Middle frontal gyrus (tissue), 1 donor: ENCODE data around the gene TMED9.
"Not testable (repeated sequence)": the region's sequence is repeated elsewhere in the genome, so short reads cannot be mapped to it uniquely, and the experiment has no call there.

Experiments
- DNase-seq: peaks from one replicate; pipeline ENCODE4 v3.0.0-alpha.2; 2015; ENCODE audit warnings: low spot score; ENCODE audit errors: extremely low spot score

TMED9 gene

DNA sequence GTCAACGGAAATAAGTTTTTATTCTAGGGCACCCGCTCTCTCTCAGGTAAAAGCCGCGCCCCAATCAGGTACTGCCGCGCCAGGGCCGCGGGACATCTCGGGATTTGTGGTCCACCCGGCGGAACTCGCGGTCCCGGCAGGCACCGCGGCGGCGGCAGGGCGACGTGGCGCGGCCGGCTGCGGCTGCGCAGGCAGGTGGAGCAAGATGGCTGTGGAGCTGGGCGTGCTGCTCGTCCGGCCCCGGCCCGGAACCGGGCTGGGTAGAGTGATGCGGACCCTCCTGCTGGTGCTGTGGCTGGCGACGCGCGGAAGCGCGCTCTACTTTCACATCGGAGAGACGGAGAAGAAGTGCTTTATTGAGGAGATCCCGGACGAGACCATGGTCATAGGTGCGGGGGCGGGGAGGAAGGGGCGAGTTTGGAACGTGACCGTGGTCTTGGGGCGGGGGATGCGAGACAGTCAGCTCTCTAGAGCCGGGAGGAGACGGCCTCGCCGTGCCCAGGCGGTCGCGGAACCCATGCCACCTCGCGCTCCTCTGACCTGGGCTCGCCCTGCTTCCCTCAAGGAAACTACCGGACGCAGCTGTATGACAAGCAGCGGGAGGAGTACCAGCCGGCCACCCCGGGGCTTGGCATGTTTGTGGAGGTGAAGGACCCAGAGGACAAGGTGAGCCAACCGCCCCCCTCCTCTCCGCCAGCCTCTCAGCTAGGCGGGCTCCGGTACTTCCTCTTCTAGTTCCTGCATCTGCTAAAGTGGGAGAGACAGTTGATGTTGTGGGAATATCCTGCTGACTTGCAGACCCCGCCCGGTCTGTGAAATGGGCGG lies at the start of gene TMED9:
TSS of gene TMED9 (plus strand) at position 194 of the 825 bp plus-strand sequence. CDS start at position 206, 12 bp downstream.
- peak; percentile 76 for DNase-seq

DNA sequence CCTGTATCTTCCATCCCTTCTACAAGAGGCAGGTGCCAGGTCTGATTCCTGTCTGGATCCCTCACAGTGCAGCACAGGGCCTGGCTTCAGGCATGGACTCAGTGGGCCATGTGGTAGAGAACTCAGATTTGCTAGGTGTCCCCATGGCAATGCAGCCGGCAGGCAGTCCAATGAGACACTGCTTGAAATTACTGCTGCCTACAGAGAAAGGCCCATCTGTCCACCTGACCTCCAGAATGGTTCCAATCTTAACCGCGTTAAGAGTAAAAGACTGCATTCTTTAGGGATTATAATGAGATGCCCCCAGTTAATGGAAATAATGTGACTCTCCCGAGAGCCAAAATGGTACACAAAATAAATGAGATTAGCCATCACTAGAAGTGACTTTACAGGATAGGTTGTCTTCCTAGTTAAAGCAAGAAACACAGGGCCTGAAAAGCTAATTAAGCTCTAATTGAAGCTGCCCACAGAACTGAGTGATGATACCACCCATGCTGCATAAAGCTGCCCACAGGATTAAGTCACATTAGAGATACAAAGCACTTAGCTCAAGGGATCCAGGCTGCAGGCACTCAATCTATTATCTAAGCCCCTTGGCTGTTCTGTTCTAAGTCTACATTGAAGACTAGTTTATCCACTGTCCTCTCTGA lies 49.1 kb upstream of the TMED9 start:
- DNase-seq, result no peak

DNA sequence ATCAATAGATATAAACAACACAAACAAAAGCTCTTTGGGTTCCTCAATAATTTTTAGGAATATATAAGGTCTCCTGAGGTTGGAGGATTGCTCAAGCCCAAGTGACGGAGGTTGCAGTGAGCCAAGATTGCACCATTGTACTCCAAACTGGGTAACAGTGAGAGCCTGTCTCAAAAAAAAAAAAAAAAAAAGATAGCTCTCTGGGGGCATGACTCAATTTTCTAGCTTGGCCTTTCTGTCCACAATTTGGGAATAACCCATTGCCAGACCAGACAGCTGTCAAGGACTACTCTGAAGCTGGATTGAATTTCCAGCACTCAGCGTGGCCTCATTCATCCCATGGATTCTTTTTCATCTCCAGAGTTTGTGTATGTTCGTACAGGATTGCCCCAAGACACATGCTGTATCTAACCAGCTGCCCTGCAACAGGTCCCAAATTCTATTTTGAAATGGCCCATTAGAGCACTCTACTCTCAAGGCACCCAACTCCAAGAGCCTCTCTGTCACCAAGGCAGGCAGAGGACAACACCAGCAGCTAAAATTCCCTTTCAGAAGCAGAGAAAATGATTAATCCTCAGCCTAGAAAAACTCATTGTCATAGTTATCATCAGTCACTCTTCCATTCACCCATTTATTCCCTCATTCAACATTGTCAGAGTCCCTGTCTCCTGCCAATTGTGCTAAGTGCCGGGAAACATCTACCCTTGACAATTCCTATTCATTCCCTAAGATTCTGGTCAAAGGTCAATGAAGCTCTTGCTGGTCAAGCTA lies 46.3 kb upstream of the TMED9 start:
- no peak for DNase-seq

DNA sequence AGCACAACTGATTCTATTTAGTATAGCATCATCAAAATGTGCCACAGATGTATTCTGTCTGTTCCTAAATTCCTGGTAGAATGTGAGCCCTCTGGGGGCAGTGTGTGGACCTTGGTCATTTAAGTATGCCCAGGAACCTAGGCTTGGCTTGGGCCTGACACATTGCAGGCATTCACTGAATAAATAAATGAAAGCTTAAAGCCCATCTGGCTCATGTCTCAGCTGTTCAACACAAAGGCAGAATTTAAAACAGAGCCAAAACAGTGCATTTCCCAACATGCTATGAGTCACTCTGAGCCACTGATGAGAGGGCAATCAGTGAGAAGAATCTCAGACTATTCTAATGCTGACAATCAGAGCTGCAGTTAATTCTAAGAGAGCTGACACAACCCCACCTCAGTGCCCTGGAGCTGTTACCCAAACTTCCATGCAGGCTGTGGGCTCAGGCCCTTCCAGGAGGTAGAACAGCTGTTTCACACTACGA lies 45.7 kb upstream of the TMED9 start:
- peak; percentile 57 for DNase-seq

DNA sequence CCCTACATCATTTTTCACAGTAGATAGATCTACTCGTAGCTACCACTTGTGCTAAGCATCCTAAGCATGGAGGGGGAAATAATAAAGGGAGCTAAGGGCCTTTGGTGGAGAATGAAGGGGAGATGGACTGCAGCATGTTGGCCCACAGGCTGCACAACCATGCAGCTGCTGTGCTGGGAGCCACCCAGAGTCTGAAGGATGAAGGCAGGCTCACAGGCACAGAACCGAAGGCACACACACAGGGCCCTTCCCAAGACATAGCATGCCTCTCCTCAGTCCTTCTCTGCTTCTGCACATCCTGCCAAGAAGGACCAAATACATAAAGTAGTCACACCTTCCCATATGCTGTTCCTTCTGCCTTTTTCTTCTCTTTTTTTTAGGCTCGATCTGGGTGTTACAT lies 44.3 kb upstream of the TMED9 start:
- no peak for DNase-seq

DNA sequence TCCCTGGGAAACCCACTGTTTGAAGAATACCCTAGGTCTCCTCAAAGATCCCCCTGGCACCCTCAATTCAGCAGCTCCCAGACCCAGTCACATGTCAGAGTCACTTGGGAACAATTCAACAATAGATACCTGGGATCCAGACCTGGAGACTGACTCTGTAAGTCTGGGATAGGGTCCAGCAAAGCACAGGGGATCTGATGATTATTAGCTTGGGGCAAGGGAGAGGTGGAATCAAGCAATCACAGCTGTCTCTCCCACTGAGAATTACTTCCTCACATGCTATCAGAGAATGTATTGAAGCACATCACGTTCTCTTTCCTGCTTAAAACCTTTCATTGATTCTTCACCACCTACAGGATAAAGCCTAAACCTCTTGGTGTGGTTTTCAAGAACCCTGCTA lies 43.5 kb upstream of the TMED9 start:
- no peak for DNase-seq

DNA sequence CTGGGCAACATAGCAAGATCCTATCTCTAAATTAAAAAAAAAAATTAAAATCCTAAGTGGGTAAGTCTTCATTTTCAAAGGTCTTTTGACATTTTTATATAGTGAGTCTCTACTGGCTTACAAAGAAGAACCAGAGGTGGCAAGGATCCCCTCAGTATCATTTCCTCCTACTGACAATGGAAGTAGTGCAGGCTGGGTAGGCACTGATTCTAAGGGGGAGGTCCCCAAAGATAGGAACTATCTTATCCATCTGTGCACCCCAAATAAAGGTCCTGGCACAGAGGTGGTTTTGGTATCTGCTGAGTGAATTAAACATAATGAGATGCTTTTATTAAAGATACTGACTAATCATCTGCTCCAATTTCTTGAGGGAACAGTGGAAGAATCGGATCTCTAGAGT lies 41.9 kb upstream of the TMED9 start:
- no peak for DNase-seq

DNA sequence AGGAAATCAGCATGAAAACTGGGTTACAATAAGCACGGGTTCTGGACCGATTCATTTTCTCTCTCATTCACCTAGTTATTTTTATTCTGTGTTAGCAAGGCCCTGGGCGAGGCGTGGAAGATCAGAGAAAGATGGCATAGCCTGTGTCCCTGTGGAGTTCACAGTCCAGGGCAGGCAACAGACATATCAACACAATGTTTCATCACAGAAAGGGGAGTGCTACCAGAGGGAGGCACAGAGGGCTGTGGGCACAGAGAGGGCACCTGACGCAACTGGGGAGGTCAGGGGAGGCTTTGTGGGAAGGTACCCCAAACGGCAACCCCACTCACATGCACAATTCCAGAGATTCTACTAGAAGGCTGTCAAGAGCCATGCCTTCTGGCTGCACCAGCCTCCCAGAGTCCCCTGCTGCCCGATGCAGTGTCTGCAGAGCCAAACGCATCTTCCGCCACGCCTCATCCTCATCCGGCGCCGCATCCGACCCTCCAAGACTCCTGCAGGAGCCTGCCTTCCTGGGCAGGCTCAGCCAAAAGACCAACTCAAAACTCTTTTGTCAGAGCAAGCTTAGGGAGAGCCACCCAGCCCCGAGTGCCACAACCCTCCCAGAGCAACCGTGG lies 39.1 kb upstream of the TMED9 start:
- no peak for DNase-seq

DNA sequence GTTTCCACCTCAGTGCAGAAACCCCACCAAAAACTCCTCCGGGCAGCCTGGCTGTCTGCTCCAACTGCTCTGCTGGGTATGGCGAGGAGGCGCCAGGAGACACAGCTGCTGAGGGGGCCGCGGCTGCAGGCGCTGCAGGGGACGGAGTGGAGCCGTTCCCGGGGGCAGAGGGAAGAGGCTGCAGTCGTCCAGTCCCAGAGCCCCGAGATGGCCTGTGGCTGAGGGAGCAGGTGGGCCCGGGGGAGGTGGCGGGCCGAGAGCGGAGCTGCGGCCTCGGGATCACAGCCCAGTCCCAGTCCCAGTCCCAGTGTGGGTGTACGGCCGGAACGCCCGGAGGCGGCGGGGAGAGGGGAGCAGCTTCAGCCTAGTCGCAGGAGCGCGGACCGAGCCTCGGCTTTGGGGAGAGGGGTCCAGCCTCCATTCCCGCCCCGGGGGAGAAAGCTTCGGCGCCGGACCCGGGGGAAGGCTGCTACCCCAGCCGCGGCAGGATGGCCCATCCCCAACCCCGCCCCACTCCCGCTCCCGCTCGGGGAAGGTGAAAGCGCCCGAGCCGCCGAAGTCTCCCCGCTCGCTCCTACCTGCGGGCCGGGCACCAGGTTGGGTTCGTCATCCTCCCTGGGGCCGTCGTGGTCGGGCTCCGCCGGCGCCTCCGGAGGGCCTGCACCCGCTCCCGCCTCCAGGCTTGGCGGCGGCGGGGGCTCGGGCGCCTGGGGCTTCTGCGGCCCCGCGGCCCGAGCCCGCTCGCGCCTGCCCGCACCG lies 38.2 kb upstream of the TMED9 start:
- no peak for DNase-seq

DNA sequence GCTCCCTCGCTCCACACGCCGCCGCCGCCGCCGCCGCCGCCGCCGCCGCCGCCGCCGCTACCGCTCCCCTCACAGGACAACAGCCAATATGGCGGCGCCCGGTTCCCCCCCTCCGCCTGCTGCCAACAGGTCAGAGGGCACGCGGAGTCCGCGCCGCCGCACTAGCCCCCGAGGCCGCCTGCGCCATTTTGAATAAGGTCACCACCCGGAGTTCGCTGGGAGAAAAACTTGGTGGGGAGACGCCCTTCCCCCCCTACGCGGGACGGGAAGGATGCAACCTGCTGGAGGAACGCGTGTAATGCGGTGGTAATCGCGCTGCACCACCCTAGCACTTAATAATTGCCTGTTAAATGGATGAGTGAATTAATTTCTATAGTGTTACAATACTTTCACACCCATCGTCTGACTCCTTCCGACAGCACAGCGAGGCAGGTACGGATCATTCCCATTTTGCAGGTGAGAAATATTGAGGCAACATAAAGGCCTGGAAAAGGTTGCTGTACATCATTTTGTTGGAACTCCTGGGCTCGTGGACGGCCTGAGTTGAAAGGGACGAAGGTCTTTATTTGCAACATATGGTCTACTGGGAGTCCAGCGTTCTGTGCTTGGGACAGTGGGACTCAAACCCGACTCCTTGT lies 37.4 kb upstream of the TMED9 start, which contains the start of gene FAM193B:
TSS of gene FAM193B (minus strand) at position 90 of the 638 bp plus-strand sequence. CDS start 105 bp downstream, outside the sequence.
- peak; percentile 82 for DNase-seq

DNA sequence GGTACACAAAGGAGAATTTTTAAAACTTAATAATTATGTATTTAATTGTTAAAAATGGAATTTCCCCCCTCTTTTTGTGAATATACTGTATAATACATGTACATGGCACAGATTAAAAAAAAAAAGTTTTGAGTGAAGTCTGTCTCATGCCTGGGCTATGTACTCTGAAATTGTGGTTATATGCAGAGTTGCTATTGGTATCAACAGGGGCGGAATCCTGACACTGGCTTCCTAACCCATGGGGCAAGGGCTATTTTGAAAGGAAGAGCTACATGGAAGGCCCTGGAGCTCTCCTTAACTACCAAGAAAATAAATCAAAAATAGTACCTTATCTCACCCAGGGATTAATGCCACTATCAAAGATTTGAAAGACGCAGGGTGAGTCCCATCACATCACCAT lies 36.8 kb upstream of the TMED9 start:
- no peak for DNase-seq

DNA sequence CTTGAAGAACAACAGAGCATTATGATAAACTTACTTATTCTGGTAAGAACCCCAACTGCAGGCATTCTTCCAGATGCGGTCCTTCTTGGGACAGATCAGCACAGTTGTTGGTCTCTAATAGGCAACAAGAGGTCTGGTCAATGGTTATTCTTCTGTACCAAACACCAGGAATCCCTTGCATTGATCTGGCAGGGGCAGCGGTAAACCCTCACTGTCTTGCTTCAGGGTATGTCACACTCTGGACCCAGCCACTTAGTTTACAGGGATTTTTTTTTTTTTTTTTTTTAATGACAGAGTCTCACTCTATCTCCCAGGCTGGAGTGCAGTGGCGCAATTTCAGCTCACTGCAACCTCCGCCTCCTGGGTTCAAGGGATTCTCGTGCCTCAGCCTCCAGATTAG lies 36.3 kb upstream of the TMED9 start:
- no peak for DNase-seq

DNA sequence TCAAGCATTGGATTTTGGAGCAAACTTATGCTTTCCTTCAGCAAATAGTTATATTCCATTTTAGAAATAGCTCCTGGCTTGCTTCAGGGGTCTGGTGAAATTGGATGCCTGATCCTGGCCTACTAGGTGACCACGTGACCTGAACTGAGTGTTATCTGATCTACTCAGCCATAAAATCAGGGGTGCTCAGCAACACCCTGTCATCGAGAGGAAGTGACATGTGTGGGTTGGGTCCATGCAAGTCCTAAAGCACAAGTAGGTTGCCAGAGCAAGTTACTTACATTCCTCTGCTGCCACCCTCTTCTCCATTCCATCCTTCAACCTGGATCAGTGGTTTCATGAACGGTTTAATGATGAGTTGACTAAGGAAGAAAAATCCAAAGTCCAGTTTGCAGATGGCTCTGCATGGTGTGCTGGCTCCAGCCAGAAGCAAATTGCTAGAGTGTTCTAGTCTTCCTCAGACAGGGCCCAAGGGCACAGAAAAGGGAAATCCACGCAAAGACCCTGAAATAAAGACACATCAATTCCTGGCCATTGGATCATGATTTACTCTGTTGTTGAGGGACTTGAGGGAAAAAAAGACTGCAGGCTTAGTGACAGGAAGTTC lies 34.9 kb upstream of the TMED9 start:
- DNase-seq, result no peak

DNA sequence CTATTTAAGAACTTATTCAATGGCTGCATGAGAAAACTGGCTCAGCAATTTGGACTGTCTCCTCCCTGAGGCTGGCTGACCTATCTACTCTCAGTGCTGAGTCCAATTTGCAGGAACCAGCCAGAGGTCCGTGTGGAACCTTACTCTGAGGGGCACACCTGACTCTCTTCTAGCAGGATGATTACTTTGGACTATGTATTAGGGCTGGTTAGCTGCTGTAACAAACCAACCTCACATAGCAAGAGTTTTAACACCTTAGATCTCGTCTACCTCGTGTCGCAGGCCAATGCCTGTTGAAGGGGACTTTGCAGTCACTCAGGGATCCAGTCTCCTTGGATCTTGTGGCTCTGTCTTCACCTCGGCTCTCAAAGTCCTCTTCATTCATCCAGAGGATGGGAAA lies 34.2 kb upstream of the TMED9 start:
- DNase-seq, result no peak

DNA sequence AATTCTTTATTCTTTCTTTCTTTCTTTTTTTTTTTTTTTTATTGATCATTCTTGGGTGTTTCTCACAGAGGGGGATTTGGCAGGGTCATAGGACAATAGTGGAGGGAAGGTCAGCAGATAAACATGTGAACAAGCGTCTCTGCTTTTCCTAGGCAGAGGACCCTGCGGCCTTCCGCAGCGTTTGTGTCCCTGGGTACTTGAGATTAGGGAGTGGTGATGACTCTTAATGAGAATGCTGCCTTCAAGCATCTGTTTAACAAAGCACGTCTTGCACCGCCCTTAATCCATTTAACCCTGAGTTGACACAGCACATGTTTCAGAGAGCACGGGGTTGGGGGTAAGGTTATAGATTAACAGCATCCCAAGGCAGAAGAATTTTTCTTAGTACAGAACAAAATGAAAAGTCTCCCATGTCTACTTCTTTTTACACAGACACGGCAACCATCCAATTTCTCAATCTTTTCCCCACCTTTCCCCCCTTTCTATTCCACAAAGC lies 32.5 kb upstream of the TMED9 start:
- DNase-seq, result not testable (repeated sequence)

DNA sequence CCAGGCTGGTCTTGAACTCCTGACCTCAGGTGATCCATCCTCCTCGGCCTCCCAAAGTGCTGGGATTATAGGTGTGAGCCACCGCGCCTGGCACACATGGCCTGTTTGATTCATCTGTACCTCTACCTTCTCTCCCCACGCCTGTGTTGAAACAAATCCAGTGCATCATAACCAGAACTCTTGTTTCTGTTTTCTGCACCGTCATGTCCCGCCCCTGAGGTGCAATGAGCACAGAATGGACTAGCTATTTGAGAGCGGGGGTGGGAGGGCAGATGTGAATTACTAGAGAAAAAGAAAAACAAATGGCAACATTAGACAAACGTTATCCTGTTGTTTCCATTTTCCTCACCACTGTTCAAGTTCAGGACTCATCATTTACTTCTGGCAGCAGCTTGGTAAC lies 27.0 kb upstream of the TMED9 start:
- DNase-seq, result no peak

DNA sequence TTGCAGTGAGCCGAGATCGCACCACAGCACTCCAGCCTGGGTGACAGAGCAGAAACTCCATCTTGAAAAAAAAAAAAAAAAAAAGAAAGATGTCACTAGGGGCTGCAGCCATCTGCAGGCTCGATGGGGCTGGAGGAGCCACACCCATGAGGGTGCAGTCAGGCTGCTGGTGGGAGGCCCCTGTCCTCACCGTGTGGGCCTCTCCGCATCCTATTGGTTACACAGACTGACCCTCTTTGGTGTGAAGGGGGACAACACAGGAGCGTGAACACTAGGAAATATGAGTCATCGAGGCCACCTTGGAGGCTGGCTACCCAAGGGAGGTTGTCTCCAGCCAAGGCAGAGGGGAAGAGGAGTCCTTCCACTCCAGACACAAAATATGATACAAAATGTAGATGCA lies 23.7 kb upstream of the TMED9 start:
- DNase-seq, result no peak

DNA sequence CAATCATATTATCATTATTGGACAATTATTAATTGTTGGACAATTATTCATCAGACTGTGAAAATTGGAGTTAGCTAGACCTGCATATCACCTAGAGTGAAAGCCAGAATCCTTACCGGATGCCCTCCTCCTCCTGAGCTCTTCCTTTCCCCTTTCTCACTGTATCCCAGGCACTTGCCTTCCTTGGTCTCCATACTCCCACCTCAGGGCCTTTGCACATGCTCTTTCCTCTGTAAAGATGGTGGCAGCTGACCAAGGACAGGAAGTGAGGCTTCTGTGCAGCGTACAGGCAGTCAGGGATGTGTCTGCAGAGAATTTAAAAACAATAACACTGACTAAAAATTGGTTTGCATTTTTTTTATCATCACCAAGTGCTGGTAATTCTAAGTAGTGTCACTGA lies 22.1 kb upstream of the TMED9 start:
- DNase-seq, result no peak

DNA sequence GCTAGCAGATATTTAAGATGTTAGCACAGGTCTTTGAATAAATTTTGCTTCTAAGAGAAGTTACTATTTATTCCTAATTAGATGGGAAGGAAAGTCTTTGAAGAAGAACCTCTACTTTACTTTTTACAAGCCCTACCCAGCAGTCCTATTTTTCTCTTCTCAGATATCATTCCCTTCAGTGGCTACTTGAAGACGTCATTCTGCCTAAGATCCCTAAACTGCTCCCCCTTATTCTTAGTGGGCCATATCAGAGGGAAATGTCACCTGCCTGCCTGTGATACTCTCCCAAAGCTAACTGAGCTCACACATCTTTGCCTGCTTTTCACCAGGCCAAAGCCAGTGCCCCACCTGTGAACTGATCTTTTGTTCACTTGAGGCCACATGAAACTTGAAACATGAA lies 16.5 kb upstream of the TMED9 start:
- no peak for DNase-seq

DNA sequence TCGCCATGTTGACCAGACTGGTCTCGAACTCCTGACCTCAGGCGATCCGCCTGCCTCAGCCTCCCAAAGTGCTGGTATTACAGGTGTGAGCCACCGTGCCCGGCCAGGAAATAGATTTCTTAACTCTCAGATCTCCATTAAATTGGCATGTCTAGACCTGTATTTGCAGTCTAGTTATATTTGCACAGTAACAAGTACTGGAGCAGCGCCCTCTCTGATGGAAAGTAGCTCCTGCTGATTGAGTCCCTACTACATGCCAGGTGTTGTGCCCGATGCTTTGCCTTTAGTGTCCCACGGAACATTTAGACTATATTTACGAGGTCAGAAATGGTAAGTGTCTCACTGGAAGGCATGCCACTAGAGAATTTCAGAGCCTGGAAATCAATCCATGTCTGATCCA lies 15.8 kb upstream of the TMED9 start:
- DNase-seq, result no peak
